Duodenal mucosa (tissue), 2 donors: Measurements from ENCODE around the gene ARMH1.

Source experiments
- H3K27ac ChIP-seq: one replicate; pipeline ENCODE4 v1.7.0; 2013; ENCODE audit warnings: low read depth, low read length
- H3K27me3 ChIP-seq, 2 donors: one replicate each; pipeline ENCODE4 v1.7.0; 2013; ENCODE audit warnings: low read length in 2 of 2, control low read depth in 1 of 2; ENCODE audit not compliant: insufficient read depth in 2 of 2, control insufficient read depth in 1 of 2
- H3K36me3 ChIP-seq, 2 donors: one replicate each; pipeline ENCODE4 v1.7.0; 2013; ENCODE audit warnings: low read length in 2 of 2, control low read depth in 1 of 2; ENCODE audit not compliant: insufficient read depth in 2 of 2, control insufficient read depth in 1 of 2
- H3K4me1 ChIP-seq, 2 donors: one replicate each; pipeline ENCODE4 v1.7.0; 2013; ENCODE audit warnings: low read length in 2 of 2, control low read depth in 1 of 2; ENCODE audit not compliant: insufficient read depth in 2 of 2, control insufficient read depth in 1 of 2
- H3K4me3 ChIP-seq, 2 donors: one replicate each; pipeline ENCODE4 v1.7.0; 2013; ENCODE audit warnings: low read length in 2 of 2, low read depth in 1 of 2
- H3K9ac ChIP-seq, 2 donors: one replicate each; pipeline ENCODE4 v1.7.0; 2013; ENCODE audit warnings: low read length in 2 of 2, low read depth in 1 of 2
- H3K9me3 ChIP-seq, 2 donors: one replicate each; pipeline ENCODE4 v1.7.0; 2013; ENCODE audit warnings: low read length in 2 of 2, control low read depth in 1 of 2; ENCODE audit not compliant: control insufficient read depth in 1 of 2

Gene ARMH1

GRCh38 chr1:44653107-44653964 is 21.2 kb upstream of the ARMH1 start:
- peaks cover 14 to 57% of the 10 kb centered on the region in 2 donors for H3K36me3 ChIP-seq
- H3K27ac ChIP-seq = no peak overlapping the region

GRCh38 chr1:44654621-44655187 is 19.8 kb upstream of the ARMH1 start:
- no peaks in the 10 kb centered on the region for H3K27me3 ChIP-seq
- H3K9ac ChIP-seq = no peak overlapping the region
- peaks cover 18% of the 10 kb centered on the region in 2 donors for H3K4me1 ChIP-seq
- no peak overlapping the region for H3K27ac ChIP-seq
- peaks cover 11 to 47% of the 10 kb centered on the region in 2 donors for H3K36me3 ChIP-seq
- H3K4me3 ChIP-seq = no peak overlapping the region
- H3K9me3 ChIP-seq = no peaks in the 10 kb centered on the region

More at GRCh38 chr1:44653107-44653964, 21.2 kb upstream of the ARMH1 start:
- Histone ChIP-seq H3K9me3 (no peaks in the 10 kb centered on the region), H3K27me3 (no peaks in the 10 kb centered on the region), H3K4me1 (peaks cover 31 to 32% of the 10 kb centered on the region in 2 donors), H3K9ac (no peak overlapping the region), H3K4me3 (no peak overlapping the region)

GRCh38 chr1:44655609-44656008 is 18.9 kb upstream of the ARMH1 start:
- no peaks in the 10 kb centered on the region for H3K27me3 ChIP-seq
- peaks cover 11 to 38% of the 10 kb centered on the region in 2 donors for H3K36me3 ChIP-seq
- no peak overlapping the region for H3K27ac ChIP-seq
- H3K4me3 ChIP-seq = no peak overlapping the region
- no peak overlapping the region for H3K9ac ChIP-seq
- H3K4me1 ChIP-seq = peaks cover 16 to 17% of the 10 kb centered on the region in 2 donors
- H3K9me3 ChIP-seq = no peaks in the 10 kb centered on the region

- peaks cover 17 to 24% of the 10 kb centered on the region in 2 donors for H3K4me1 ChIP-seq
- H3K27ac ChIP-seq = no peak overlapping the region
- peaks cover under 1 to 10% of the 10 kb centered on the region in 2 donors for H3K36me3 ChIP-seq
- H3K9me3 ChIP-seq = no peaks in the 10 kb centered on the region
- no peak overlapping the region for H3K9ac ChIP-seq
- no peak overlapping the region for H3K4me3 ChIP-seq
- no peaks in the 10 kb centered on the region for H3K27me3 ChIP-seq
Measured at GRCh38 chr1:44659566-44659965, 14.9 kb upstream of the ARMH1 start.

- Histone ChIP-seq H3K9ac (no peak overlapping the region), H3K9me3 (no peaks in the 10 kb centered on the region), H3K27ac (no peak overlapping the region), H3K4me3 (no peak overlapping the region), H3K27me3 (no peaks in the 10 kb centered on the region), H3K4me1 (peaks cover 17 to 24% of the 10 kb centered on the region in 2 donors), H3K36me3 (peaks cover 0 to 4% of the 10 kb centered on the region in 2 donors)
Measured at GRCh38 chr1:44660176-44660575, 14.3 kb upstream of the ARMH1 start.

GRCh38 chr1:44661781-44662682 is 12.5 kb upstream of the ARMH1 start:
- H3K4me3 ChIP-seq = peak overlapping the region in 1 of 2 donors; percentile 4
- no peak overlapping the region for H3K9ac ChIP-seq
- H3K9me3 ChIP-seq = no peaks in the 10 kb centered on the region
- H3K27ac ChIP-seq = no peak overlapping the region
- H3K27me3 ChIP-seq = no peaks in the 10 kb centered on the region
- H3K36me3 ChIP-seq = peaks cover 0 to 4% of the 10 kb centered on the region in 2 donors
- peaks cover 17 to 24% of the 10 kb centered on the region in 2 donors for H3K4me1 ChIP-seq

- no peak overlapping the region for H3K9ac ChIP-seq
- H3K27ac ChIP-seq = no peak overlapping the region
- H3K36me3 ChIP-seq = peaks cover 0 to 4% of the 10 kb centered on the region in 2 donors
- H3K27me3 ChIP-seq = no peaks in the 10 kb centered on the region
- H3K4me3 ChIP-seq = no peak overlapping the region
- no peaks in the 10 kb centered on the region for H3K9me3 ChIP-seq
- peaks cover 17 to 24% of the 10 kb centered on the region in 2 donors for H3K4me1 ChIP-seq
Measured at GRCh38 chr1:44662683-44663030, 11.9 kb upstream of the ARMH1 start.

- no peaks in the 10 kb centered on the region for H3K27me3 ChIP-seq
- H3K9ac ChIP-seq = no peak overlapping the region
- H3K4me1 ChIP-seq = peaks cover 17 to 24% of the 10 kb centered on the region in 2 donors
- H3K27ac ChIP-seq = no peak overlapping the region
- H3K4me3 ChIP-seq = no peak overlapping the region
- H3K36me3 ChIP-seq = peaks cover 0 to 4% of the 10 kb centered on the region in 2 donors
- H3K9me3 ChIP-seq = no peaks in the 10 kb centered on the region
Measured at GRCh38 chr1:44663417-44663816, 11.1 kb upstream of the ARMH1 start.

- no peak overlapping the region for H3K9ac ChIP-seq
- peaks cover 0 to 5% of the 10 kb centered on the region in 2 donors for H3K36me3 ChIP-seq
- H3K9me3 ChIP-seq = no peaks in the 10 kb centered on the region
- H3K4me1 ChIP-seq = peaks cover 17 to 23% of the 10 kb centered on the region in 2 donors
- H3K27ac ChIP-seq = no peak overlapping the region
- H3K4me3 ChIP-seq = no peak overlapping the region
- H3K27me3 ChIP-seq = no peaks in the 10 kb centered on the region
Measured at GRCh38 chr1:44664730-44665370, 9.7 kb upstream of the ARMH1 start.
